GM23338 (cell line): Measurements from ENCODE around the gene TUBGCP2. TPM values are rescaled to one million over a fixed set of nuclear protein-coding genes. Genes with fewer than 3 reads are reported as not detected.

Experiments used
- ATAC-seq: fragments of 200-7000 bp; cut with Tn5 transposase; 3 replicates; pipeline ENCODE4 v1.9.1; 2020
- DNase-seq: peaks from one replicate; pipeline ENCODE4 v3.0.0-alpha.2; 2015; ENCODE audit warnings: low spot score
- H2AFZ ChIP-seq: fragments of 200-600 bp; sonication (generic); 2 replicates; pipeline ENCODE4 v1.8.0; 2016; ENCODE audit warnings: antibody characterized with exemption, mild to moderate bottlenecking, moderate library complexity
- H3F3A ChIP-seq: fragments of 200-600 bp; sonication (generic); replicated peaks from 2 replicates; pipeline ENCODE4 v1.8.0; 2017; ENCODE audit warnings: antibody characterized with exemption, mixed run types, low read depth
- H3K27ac ChIP-seq: fragments of 200-600 bp; sonication (generic); 2 replicates; pipeline ENCODE4 v1.6.1; 2016; ENCODE audit warnings: low read depth
- H3K27me3 ChIP-seq: fragments of 200-600 bp; sonication (generic); 2 replicates; pipeline ENCODE4 v1.8.0; 2016; ENCODE audit warnings: mild to moderate bottlenecking, mixed run types, moderate library complexity; ENCODE audit not compliant: insufficient read depth
- H3K36me3 ChIP-seq: fragments of 200-600 bp; sonication (generic); 2 replicates; pipeline ENCODE4 v1.8.0; 2016; ENCODE audit warnings: mild to moderate bottlenecking; ENCODE audit not compliant: insufficient read depth
- H3K4me1 ChIP-seq: fragments of 200-600 bp; sonication (generic); 2 replicates; pipeline ENCODE4 v1.8.0; 2016; ENCODE audit warnings: mild to moderate bottlenecking, moderate library complexity; ENCODE audit not compliant: insufficient read depth
- H3K4me2 ChIP-seq: fragments of 200-600 bp; sonication (generic); 2 replicates; pipeline ENCODE4 v1.7.1; 2017; ENCODE audit warnings: mixed run types
- H3K4me3 ChIP-seq: fragments of 200-600 bp; sonication (generic); 2 replicates; pipeline ENCODE4 v1.6.1; 2016; ENCODE audit warnings: mixed run types
- H3K79me2 ChIP-seq: fragments of 200-600 bp; sonication (generic); replicated peaks from 2 replicates; pipeline ENCODE4 v1.8.0; 2017; ENCODE audit warnings: mild to moderate bottlenecking; ENCODE audit not compliant: insufficient read depth
- H3K9me2 ChIP-seq: fragments of 200-600 bp; sonication (generic); 2 replicates; pipeline ENCODE4 v1.8.0; 2017; ENCODE audit not compliant: insufficient read depth
- H4K20me1 ChIP-seq: fragments of 200-600 bp; sonication (generic); replicated peaks from 2 replicates; pipeline ENCODE4 v1.8.0; 2017; ENCODE audit warnings: mild to moderate bottlenecking; ENCODE audit not compliant: insufficient read depth
- H3K27ac Mint-ChIP-seq: 2 replicates; pipeline ENCODE4 v1.8.0; 2020; ENCODE audit warnings: inconsistent platforms, mild to moderate bottlenecking, moderate library complexity, mixed read lengths
- H3K27me3 Mint-ChIP-seq: 3 replicates; pipeline ENCODE4 v1.8.0; 2022; ENCODE audit warnings: low read depth, mild to moderate bottlenecking, moderate library complexity, mixed read lengths, inconsistent platforms; ENCODE audit not compliant: insufficient read depth, poor library complexity
- H3K36me3 Mint-ChIP-seq: 3 replicates; pipeline ENCODE4 v1.8.0; 2021; ENCODE audit warnings: low read depth, mild to moderate bottlenecking, inconsistent platforms, moderate library complexity, mixed read lengths
- H3K4me1 Mint-ChIP-seq: 3 replicates; pipeline ENCODE4 v1.8.0; 2020; ENCODE audit warnings: mild to moderate bottlenecking, inconsistent platforms, mixed read lengths
- H3K4me3 Mint-ChIP-seq: 3 replicates; pipeline ENCODE4 v1.8.0; 2021; ENCODE audit warnings: moderate library complexity, mild to moderate bottlenecking, inconsistent platforms, mixed read lengths
- H3K9me3 Mint-ChIP-seq: 3 replicates; pipeline ENCODE4 v1.8.0; 2020; ENCODE audit warnings: moderate library complexity, mild to moderate bottlenecking, inconsistent platforms, mixed read lengths
- CREB1 ChIP-seq: fragments of 250-450 bp; sonication (Bioruptor Pico); IDR thresholded peaks from 2 replicates; pipeline ENCODE4 v1.5.0; 2020; ENCODE audit warnings: low read depth, mild to moderate bottlenecking, moderate library complexity
- CTCF ChIP-seq, 2 experiments: fragments of 200-600 bp in 1 of 2; sonication (generic) in 1 of 2; conservative IDR thresholded peaks; 2 replicates each; pipeline versions ENCODE4 v1.5.1 to v1.6.1; 2016 to 2017; ENCODE audit warnings: antibody characterized with exemption in 2 of 2, low read depth in 2 of 2, mild to moderate bottlenecking in 2 of 2, moderate library complexity in 1 of 2
- ETS1 ChIP-seq: IDR thresholded peaks from 2 replicates; pipeline ENCODE4 v1.6.1; 2016; ENCODE audit warnings: antibody characterized with exemption
- EZH2 ChIP-seq: fragments of 200-600 bp; sonication (generic); IDR thresholded peaks from one replicate; pipeline ENCODE4 v1.8.0; 2017; ENCODE audit warnings: antibody characterized with exemption, mild to moderate bottlenecking, low read depth; ENCODE audit not compliant: unreplicated experiment
- EZH2phosphoT487 ChIP-seq: fragments of 200-600 bp; sonication (generic); IDR thresholded peaks from one replicate; pipeline ENCODE4 v1.8.1; 2018; ENCODE audit warnings: antibody characterized with exemption; ENCODE audit not compliant: unreplicated experiment
- JUNB ChIP-seq: IDR thresholded peaks from one replicate; pipeline ENCODE4 v1.6.1; 2016; ENCODE audit warnings: antibody characterized with exemption; ENCODE audit not compliant: unreplicated experiment
- NANOG ChIP-seq: IDR thresholded peaks from 2 replicates; pipeline ENCODE4 v1.6.1; 2016; ENCODE audit warnings: antibody characterized with exemption, borderline replicate concordance
- POLR2AphosphoS5 ChIP-seq: IDR thresholded peaks from 2 replicates; pipeline ENCODE4 v1.6.1; 2016; ENCODE audit warnings: antibody characterized with exemption, low read depth
- REST ChIP-seq: IDR thresholded peaks from one replicate; pipeline ENCODE4 v1.6.1; 2018; ENCODE audit warnings: antibody characterized with exemption; ENCODE audit not compliant: unreplicated experiment
- STAT1 ChIP-seq: IDR thresholded peaks from one replicate; pipeline ENCODE4 v1.6.1; 2016; ENCODE audit warnings: antibody characterized with exemption; ENCODE audit not compliant: unreplicated experiment
- ZNF114 ChIP-seq: fragments of 250-450 bp; sonication (Bioruptor Pico); IDR thresholded peaks from 2 replicates; pipeline ENCODE4 v1.5.0; 2020; ENCODE audit warnings: mild to moderate bottlenecking, moderate library complexity
- ZNF331 ChIP-seq: fragments of 250-450 bp; sonication (Bioruptor Pico); IDR thresholded peaks from 2 replicates; pipeline ENCODE4 v1.5.0; 2020; ENCODE audit warnings: low read depth, mild to moderate bottlenecking, moderate library complexity
- polyA plus RNA-seq: library from polyadenylated mRNA; unstranded; fragments of >200 nt; fragmentation: Nextera tagmentation; extraction: Ambion mirVana; gene quantifications from 2 replicates; pipeline ENCODE4 v1.2.1, GENCODE V29; 2016
- total RNA-seq: library from RNA; depleted of rRNA; stranded (reverse); fragments of >200 nt; shearing (Covaris generic); gene quantifications from 2 replicates; pipeline ENCODE4 v1.2.3, GENCODE V29; 2014
- TF ChIP-seq, protein P1 (sequence below): fragments of 250-450 bp; sonication (Bioruptor Pico); IDR thresholded peaks from 2 replicates; pipeline ENCODE4 v1.5.0; 2020; ENCODE audit warnings: mild to moderate bottlenecking, moderate library complexity

TUBGCP2 gene
- total and polyA plus RNA-seq, 2 experiments from 2014 or later: 59.6 to 67.7 TPM

GRCh38 chr10:133259602-133259989, 49.1 kb downstream of the TUBGCP2 start:
- Histone ChIP-seq H3K27me3 (peaks cover 8% of the 10 kb centered on the region), H2AFZ (no peak overlapping the region), H3K27ac (no peak overlapping the region), H3K4me1 (peaks cover 13% of the 10 kb centered on the region), H3K4me3 (no peak overlapping the region), H3K79me2 (no peaks in the 10 kb centered on the region), H3F3A (no peaks in the 10 kb centered on the region), H3K36me3 (no peaks in the 10 kb centered on the region), H3K4me2 (no peak overlapping the region), H3K9me2 (no peaks in the 10 kb centered on the region), H4K20me1 (no peaks in the 10 kb centered on the region)
- DNase-seq: no peak
- peaks cover 12% of the 10 kb centered on the region for H3K4me1 Mint-ChIP-seq
- H3K9me3 Mint-ChIP-seq: no peaks in the 10 kb centered on the region; the same call in 1 of the 3 replicates
- ATAC-seq: no peak
- peaks cover 22% of the 10 kb centered on the region for H3K27me3 Mint-ChIP-seq
- TF ChIP-seq CREB1: no peak
- TF ChIP-seq NANOG: no peak
- no peak for TF ChIP-seq EZH2
- TF ChIP-seq, protein P1, sequence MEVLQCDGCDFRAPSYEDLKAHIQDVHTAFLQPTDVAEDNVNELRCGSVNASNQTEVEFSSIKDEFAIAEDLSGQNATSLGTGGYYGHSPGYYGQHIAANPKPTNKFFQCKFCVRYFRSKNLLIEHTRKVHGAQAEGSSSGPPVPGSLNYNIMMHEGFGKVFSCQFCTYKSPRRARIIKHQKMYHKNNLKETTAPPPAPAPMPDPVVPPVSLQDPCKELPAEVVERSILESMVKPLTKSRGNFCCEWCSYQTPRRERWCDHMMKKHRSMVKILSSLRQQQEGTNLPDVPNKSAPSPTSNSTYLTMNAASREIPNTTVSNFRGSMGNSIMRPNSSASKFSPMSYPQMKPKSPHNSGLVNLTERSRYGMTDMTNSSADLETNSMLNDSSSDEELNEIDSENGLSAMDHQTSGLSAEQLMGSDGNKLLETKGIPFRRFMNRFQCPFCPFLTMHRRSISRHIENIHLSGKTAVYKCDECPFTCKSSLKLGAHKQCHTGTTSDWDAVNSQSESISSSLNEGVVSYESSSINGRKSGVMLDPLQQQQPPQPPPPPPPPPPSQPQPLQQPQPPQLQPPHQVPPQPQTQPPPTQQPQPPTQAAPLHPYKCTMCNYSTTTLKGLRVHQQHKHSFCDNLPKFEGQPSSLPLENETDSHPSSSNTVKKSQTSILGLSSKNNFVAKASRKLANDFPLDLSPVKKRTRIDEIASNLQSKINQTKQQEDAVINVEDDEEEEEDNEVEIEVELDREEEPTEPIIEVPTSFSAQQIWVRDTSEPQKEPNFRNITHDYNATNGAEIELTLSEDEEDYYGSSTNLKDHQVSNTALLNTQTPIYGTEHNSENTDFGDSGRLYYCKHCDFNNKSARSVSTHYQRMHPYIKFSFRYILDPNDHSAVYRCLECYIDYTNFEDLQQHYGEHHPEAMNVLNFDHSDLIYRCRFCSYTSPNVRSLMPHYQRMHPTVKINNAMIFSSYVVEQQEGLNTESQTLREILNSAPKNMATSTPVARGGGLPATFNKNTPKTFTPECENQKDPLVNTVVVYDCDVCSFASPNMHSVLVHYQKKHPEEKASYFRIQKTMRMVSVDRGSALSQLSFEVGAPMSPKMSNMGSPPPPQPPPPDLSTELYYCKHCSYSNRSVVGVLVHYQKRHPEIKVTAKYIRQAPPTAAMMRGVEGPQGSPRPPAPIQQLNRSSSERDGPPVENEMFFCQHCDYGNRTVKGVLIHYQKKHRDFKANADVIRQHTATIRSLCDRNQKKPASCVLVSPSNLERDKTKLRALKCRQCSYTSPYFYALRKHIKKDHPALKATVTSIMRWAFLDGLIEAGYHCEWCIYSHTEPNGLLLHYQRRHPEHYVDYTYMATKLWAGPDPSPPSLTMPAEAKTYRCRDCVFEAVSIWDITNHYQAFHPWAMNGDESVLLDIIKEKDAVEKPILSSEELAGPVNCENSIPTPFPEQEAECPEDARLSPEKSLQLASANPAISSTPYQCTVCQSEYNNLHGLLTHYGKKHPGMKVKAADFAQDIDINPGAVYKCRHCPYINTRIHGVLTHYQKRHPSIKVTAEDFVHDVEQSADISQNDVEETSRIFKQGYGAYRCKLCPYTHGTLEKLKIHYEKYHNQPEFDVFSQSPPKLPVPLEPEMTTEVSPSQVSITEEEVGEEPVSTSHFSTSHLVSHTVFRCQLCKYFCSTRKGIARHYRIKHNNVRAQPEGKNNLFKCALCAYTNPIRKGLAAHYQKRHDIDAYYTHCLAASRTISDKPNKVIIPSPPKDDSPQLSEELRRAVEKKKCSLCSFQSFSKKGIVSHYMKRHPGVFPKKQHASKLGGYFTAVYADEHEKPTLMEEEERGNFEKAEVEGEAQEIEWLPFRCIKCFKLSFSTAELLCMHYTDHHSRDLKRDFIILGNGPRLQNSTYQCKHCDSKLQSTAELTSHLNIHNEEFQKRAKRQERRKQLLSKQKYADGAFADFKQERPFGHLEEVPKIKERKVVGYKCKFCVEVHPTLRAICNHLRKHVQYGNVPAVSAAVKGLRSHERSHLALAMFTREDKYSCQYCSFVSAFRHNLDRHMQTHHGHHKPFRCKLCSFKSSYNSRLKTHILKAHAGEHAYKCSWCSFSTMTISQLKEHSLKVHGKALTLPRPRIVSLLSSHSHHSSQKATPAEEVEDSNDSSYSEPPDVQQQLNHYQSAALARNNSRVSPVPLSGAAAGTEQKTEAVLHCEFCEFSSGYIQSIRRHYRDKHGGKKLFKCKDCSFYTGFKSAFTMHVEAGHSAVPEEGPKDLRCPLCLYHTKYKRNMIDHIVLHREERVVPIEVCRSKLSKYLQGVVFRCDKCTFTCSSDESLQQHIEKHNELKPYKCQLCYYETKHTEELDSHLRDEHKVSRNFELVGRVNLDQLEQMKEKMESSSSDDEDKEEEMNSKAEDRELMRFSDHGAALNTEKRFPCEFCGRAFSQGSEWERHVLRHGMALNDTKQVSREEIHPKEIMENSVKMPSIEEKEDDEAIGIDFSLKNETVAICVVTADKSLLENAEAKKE (CRISPR knock-in tag): no peak
- no peak for TF ChIP-seq ZNF114 (CRISPR knock-in tag)
- no peak for TF ChIP-seq ETS1
- TF ChIP-seq JUNB: no peak
- no peak for TF ChIP-seq ZNF331
- no peak for TF ChIP-seq CTCF (conservative IDR thresholded peaks at IDR 0.05; ENCODE audit: low read depth in 2 of 2)
- no peak for TF ChIP-seq REST
- no peak for TF ChIP-seq POLR2AphosphoS5
- TF ChIP-seq EZH2phosphoT487: no peak
- no peak for TF ChIP-seq STAT1
- no peaks in the 10 kb centered on the region; the same call in 2 of the 3 replicates for H3K36me3 Mint-ChIP-seq
- no peak overlapping the region for H3K27ac Mint-ChIP-seq
- H3K4me3 Mint-ChIP-seq: 0 out of 3 replicates have a peak overlapping the region, but pooled peaks have one; percentile 63
